ENCODE data around the gene BLNK.
"Not testable (repeated sequence)": the region's sequence is repeated elsewhere in the genome, so short reads cannot be mapped to it uniquely, and the experiment has no call there.

The BLNK gene

GRCh38 chr10:96218826-96219225 lies 52.5 kb downstream of the BLNK start:
- DNase-seq: no peak

- DNase-seq: no peak
Measured at GRCh38 chr10:96217711-96218110, 53.7 kb downstream of the BLNK start.

- DNase-seq: no peak
Measured at GRCh38 chr10:96216775-96217174, 54.6 kb downstream of the BLNK start.

GRCh38 chr10:96212911-96213310 lies 58.5 kb downstream of the BLNK start:
- DNase-seq: no peak

- no peak for DNase-seq
Measured at GRCh38 chr10:96211764-96212163, 59.6 kb downstream of the BLNK start.

GRCh38 chr10:96208946-96209345 lies 62.4 kb downstream of the BLNK start:
- DNase-seq: no peak

GRCh38 chr10:96208271-96208670 lies 63.1 kb downstream of the BLNK start:
- no peak for DNase-seq

- no peak for DNase-seq
Measured at GRCh38 chr10:96205580-96205979, 65.8 kb downstream of the BLNK start.

- DNase-seq: no peak
Measured at GRCh38 chr10:96201525-96201924, 69.8 kb downstream of the BLNK start.

- not testable (repeated sequence) for DNase-seq
Measured at GRCh38 chr10:96189505-96189904, 81.9 kb downstream of the BLNK start.

GRCh38 chr10:96188916-96189315 lies 82.5 kb downstream of the BLNK start:
- DNase-seq: no peak

GRCh38 chr10:96188421-96188820 lies 82.9 kb downstream of the BLNK start:
- no peak for DNase-seq

- DNase-seq: no peak
Measured at GRCh38 chr10:96176985-96177384, 94.4 kb downstream of the BLNK start.

GRCh38 chr10:96172666-96173065 lies 98.7 kb downstream of the BLNK start:
- DNase-seq: no peak

GRCh38 chr10:96170230-96170629 lies 101.1 kb downstream of the BLNK start:
- no peak for DNase-seq

GRCh38 chr10:96168546-96168945 lies 102.8 kb downstream of the BLNK start:
- DNase-seq: no peak

- DNase-seq: no peak
Measured at GRCh38 chr10:96165726-96166125, 105.6 kb downstream of the BLNK start.

- no peak for DNase-seq
Measured at GRCh38 chr10:96153070-96153469, 118.3 kb downstream of the BLNK start.

- no peak for DNase-seq
Measured at GRCh38 chr10:96152437-96152836, 118.9 kb downstream of the BLNK start.
